Stimulated activated CD8-positive, alpha-beta memory T cell treated with anti-CD3 and anti-CD28 coated beads, Interleukin-2, amount 100 ng/mL, for 48 hours (primary cell): ENCODE measurements around the gene ITPK1.
A peak's percentile ranks its signal among the peaks of the same experiment; 100 is the strongest.

Experiments used
- DNase-seq, 2 donors: peaks; one replicate each; pipeline ENCODE4 v3.0.0-alpha.2; 2020; ENCODE audit warnings: low read depth in 2 of 2

The ITPK1 gene

GRCh38 chr14:92952481-92953298 lies 163.0 kb downstream of the ITPK1 start:
- no peak for DNase-seq

- peak; percentile 78 to 80 for DNase-seq
These were observed 163.7 kb downstream of the ITPK1 start for GRCh38 chr14:92951912-92952471.

DNA sequence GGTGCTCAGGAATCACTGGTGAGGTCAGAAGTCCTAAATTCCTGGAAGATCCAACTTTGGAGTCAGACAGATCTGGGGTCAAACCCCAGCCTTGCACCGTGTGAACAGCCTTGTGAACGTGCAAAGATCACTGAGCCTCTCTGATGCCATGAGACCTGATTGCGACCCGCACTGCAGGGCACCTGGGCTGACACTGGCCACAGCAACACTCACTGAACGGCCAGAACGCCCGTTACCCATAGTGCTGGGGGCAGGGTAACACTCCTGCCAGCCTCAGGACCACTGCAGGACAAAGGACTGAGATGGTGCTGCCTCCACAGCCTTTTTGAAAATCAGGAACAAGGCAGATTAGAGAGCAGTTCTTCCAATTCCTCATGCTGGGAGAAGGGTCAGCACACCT lies 164.5 kb downstream of the ITPK1 start:
- DNase-seq: no peak

DNA sequence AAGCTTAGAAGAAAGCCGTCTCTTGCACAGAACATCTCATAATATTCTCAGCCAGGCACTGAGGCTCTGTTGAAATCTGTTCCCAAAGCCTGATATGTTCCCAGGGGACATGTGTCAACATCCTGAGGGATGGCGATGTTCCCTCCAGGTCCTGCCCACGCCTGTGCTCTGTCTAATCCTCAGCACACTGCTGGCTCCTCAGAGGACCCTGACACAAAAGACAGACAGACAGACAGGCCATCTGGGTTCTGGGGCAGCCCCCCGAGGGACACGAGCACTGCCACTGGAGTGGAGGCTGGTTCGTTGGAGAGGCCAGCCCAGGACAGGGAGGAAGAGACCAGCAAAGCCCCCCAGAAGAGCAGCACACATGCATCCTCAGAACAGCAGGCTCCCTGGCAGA lies 165.0 kb downstream of the ITPK1 start:
- DNase-seq: no peak

- no peak for DNase-seq
These were observed 165.6 kb downstream of the ITPK1 start for GRCh38 chr14:92950193-92950540.

DNA sequence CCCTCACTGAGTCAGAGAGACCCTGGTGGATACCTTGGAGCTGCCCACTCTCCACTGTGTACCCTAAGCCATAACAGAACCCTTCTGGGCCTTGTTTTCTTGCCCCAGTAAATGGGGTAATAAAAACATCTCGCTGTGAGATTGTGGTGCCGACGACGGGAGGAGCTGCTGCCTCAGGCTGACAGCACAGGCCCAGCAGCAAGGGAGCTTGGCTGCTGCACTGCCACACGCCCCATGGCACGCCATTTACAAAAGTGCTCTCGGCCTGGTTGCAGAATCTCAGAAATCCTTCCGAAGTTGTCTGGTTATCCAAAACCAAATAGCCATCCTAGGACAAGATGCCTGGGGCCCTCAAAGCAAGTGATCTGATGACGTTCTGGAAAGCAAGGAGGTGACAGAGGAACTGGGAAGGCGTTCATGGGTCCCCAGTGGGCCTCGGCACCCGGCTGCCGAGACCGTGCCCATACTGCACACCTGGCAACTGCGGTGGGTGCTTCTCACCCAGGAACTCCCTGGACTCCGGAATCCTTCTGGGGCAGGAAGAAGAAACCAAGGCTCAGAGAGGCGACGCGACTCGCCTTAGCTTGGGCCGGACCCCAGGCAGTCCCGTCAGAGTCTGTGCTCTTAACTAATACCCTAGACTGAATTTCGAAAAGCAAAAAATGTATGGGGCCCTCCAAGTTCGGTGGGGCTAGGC lies 166.1 kb downstream of the ITPK1 start:
- DNase-seq: no peak

DNA sequence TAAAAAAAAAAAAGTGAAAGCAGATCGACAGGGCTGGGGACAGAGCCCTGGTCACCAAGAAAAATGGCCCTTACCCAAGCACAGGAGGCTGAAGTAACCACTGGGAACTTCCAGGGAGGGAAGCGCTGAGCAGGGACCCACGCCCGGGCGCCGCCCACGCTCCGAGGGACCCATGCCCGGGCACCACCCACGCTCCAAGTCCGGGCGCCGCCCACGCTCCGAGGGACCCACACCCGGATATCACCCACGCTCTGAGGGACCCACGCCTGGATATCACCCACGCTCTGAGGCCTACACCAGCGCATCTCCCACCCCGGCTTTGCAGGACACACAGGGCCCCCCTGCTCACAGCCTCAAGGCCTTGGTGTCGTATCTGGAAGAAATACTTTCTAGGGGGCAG lies 167.1 kb downstream of the ITPK1 start:
- no peak for DNase-seq

DNA sequence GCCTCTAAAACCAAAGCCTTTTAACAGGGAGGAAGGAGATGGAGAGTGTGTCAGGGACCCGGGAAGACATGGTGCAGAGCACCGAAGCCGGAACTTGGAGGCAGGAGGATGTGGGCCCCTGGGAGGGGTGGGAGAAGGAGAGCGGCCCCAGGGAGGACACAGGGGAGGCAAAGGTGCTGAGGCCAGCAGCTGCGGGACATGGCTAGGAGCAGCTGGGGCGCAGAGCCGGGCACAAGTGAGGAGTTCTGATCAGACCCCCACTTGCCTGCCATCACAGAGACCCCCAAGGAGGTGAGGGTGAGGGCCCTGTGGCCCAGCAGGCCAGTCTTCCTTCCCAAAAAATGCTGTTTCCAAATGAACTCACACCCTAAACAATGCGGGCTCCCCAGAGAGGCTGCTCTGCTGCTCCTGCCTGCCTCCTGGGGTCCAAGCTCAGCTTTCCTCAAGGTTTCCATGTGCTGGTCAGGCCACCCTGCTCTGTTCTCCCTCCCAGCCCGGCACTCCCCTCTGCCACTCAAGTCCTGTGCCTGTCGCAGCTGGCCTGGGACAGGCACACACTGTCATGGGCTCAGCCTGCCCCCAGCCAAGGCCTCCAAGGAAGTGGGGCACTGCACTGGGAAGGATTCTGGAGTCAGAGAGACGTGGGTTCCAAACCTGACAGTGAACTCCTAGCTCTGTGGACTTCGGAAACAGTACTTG lies 168.7 kb downstream of the ITPK1 start:
- DNase-seq: no peak

DNA sequence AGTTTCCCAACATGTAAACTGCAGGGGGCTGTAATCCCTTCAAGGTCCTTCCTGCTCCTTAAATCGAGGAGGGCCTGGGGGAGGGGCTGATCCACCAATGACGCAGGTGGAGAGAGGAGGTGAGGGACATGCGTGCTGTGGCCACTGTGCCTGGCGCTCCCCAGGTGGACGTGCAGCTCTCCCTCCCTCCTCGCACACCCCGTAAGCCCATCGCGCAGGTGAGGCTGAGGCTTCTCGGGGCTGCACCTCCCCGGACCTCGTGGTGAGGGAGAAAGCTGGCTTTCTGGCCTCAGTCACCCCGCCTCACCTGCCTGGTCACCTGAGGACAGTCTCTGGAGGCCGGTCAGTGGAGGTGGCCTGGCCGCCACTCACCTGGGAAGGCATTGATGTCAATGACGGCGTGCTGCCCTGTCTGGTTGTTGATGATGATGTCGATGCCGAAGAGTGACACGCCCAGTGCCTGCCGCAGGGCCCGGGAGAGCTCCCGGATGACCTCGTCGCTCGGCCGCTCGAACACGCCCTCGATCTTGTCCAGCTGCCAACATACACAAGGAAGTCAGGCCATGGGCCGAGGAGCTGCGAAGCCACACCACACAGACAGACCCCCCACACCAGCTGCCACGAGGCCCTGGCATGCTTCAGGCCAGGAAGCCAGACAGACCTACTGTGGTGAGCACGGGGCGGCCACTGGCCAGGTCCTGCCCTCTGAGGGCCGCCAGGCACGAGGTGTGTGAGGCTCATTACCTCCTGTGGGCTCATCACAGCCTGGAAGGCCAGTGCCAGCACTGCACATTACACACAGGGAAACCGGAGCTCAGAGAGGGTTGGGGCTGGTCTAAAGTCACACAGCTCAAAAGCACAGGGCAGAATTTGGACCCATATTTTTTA lies 169.5 kb downstream of the ITPK1 start:
- DNase-seq: no peak

DNA sequence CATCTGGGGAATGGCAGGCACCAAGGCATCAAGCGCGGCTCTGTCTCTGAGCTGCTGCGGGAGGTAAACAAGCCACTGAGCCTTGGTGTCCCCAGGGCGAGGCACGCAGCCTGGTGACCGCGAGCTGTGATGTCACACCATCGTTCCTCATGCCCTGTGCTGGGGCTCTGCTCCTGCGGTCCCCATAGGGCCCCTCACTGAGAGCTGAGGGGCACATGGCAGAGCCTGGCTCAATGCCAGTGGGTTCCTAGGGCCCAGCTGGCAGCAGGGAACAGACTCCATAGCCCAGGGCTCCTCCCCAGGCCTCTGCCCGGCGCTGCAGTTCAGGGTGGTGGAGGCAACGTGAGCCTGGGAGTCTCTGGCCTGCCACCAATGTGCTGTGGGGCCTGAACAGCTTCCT lies 170.2 kb downstream of the ITPK1 start:
- DNase-seq: no peak

DNA sequence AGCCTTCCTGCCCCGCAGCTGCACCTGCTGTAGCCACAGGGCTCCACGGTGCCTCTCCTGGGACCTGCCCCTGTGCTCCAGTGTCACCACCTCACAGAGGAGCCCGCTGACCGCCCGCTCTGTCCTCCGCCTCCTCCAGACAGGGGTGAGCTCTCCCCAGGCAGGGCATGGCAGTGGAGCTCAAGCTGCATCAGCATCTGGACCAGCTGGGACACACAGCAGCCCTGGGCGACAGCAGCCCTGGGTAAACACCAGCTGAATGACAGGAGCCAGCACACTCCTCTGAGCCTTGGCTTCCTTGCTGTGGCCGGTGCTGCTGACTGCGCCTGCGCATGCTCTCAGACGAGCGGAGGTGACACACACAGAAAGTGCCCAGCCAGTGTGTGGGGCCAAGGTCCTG lies 170.7 kb downstream of the ITPK1 start:
- no peak for DNase-seq

DNA sequence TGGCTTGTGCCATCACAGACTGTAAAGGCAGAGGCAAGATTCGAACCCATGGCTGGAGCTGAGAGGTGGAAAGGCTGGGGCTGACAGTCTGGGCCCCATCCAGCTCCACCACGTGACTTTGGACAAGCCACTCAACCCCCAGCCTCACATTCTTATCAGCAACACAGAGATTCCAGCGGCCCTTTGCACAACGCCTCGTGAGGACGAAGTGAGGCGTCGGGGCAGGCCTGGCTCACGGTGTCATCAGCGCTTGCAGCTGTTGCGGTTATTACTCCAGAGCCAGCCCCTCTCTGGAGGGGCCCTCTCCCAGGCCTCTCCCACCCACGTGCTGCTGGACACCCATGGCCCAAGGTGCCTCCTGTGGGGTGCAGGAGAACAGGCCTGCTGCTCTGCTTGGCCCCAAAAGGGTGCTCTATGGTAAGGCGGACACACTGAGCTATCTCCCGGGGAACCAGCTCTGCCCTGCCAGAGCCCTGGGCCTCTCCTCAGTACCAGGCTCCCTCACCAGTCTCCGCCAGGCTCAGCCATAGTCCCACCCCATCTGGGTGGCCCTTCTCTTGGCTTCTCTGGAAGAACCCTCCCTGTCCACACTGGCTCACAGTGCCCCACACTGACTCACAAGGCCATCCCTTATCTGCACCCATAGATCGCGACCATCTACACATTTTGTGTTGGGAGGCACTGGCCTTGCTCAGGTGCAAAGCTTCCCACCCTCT lies 171.7 kb downstream of the ITPK1 start:
- DNase-seq: no peak

DNA sequence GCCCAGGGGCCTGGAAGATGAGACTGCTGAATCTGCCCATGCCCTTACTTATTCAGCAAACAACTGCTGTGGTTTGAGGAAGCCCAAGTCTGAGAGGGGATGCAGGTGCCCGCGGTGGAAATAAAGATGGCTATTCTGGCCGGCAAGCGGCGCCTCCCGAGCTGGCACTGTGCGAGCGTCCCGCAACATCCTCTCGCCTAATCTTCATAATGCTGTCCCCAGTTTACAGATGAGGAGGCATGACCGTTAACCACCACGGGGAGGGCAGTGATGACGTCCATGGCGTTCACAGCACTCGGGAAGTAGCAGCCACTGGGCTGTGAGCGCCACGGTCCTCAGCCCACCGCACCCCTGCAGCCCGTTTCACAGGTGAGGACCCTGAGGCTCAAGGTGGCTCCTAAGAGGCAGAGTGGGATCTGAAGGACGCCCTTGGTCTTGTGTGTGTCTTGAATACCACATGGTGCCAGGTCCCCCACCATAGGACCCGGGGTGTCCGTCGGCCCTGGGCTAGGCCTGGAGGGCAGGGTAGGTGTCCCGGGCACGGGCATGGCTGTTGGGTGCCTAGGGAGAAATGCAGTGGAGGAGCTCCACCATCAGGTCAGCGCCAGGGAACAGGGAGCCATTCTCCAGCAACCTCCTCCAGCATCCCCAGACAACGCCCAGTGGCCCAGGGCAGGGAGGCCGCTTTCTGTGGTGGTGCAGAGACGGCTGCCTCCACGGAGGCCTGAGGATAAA lies 172.6 kb downstream of the ITPK1 start:
- no peak for DNase-seq

GRCh38 chr14:92942576-92942975 lies 173.1 kb downstream of the ITPK1 start:
- no peak for DNase-seq

GRCh38 chr14:92942136-92942535 lies 173.6 kb downstream of the ITPK1 start:
- no peak for DNase-seq

DNA sequence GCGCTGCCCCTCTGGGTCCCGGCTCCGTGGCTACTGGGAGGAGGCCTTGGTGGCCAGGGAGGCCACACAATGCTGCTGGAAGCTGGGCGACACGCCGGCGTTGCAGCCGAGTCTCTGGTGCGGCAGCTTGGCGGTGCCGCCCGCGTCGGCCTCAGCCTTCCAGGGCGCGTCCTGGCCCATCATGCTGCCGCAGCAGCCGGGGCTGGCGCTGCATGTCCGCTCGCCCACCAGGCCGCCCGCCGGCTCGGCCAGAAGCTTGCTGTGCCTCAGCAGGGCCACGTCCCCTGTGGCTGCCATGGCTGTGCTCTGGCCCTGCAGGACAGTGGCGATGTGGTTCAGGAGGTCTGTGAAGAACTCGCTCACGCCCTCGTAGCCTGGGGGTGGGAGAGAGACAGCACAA lies 174.2 kb downstream of the ITPK1 start:
- DNase-seq: no peak

- DNase-seq: no peak
These were observed 175.2 kb downstream of the ITPK1 start for GRCh38 chr14:92940543-92940942.

DNA sequence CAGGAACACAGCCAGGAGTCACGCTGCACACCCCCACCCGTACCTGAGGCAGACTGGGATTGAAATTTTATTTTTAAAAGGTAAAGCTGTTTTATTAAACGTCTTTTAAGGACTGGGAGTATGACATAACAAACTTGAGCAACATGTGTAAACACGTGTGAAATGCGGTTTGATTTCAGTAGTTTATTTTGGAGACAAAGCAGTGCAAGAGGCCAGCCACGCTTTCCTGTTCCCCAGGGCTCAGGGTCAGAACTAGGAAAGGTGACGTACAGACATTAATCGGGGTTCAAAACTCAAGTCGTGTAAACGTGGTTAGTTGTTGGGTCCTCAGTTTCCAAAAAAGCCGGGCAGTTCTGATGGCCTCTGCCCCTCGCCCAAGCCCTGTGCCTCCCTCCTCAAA lies 176.0 kb downstream of the ITPK1 start:
- no peak for DNase-seq

GRCh38 chr14:92938890-92939671 lies 176.6 kb downstream of the ITPK1 start:
- DNase-seq: no peak
